ENCODE results near the gene THAP7. TPM values are rescaled to one million over a fixed set of nuclear protein-coding genes. Genes with fewer than 3 reads are reported as not detected.

THAP7 gene
- total RNA-seq, 1 experiment from 2014 or later: 29.1 TPM

GRCh38 chr22:20986365-20986764, 15.6 kb downstream of the THAP7 start:
- Histone ChIP-seq H3K4me3 (ENCODE audit: low read depth, low read length) (no peak overlapping the region), H3K27me3 (replicated peaks; ENCODE audit: control insufficient read depth, insufficient read depth, low read length) (no peaks in the 10 kb centered on the region), H3K9me3 (no peaks in the 10 kb centered on the region), H3K36me3 (ENCODE audit: control insufficient read depth, insufficient read depth, low read length) (no peaks in the 10 kb centered on the region), H3K4me1 (peaks cover 7% of the 10 kb centered on the region; the same call in 1 of the 2 replicates)
- TF ChIP-seq, protein P1, sequence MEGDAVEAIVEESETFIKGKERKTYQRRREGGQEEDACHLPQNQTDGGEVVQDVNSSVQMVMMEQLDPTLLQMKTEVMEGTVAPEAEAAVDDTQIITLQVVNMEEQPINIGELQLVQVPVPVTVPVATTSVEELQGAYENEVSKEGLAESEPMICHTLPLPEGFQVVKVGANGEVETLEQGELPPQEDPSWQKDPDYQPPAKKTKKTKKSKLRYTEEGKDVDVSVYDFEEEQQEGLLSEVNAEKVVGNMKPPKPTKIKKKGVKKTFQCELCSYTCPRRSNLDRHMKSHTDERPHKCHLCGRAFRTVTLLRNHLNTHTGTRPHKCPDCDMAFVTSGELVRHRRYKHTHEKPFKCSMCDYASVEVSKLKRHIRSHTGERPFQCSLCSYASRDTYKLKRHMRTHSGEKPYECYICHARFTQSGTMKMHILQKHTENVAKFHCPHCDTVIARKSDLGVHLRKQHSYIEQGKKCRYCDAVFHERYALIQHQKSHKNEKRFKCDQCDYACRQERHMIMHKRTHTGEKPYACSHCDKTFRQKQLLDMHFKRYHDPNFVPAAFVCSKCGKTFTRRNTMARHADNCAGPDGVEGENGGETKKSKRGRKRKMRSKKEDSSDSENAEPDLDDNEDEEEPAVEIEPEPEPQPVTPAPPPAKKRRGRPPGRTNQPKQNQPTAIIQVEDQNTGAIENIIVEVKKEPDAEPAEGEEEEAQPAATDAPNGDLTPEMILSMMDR (IDR thresholded peaks at IDR 0.05; ENCODE audit: insufficient read depth in 1 of 2, low read depth in 1 of 2, low read length in 1 of 2, severe bottlenecking in 1 of 2, unreplicated experiment in 1 of 2): no peak
- ChIA-PET POLR2A (no interaction called here), CTCF (no interaction called here)
- no peak for DNase-seq
- no peaks in the 10 kb centered on the region for H3K4me1 Mint-ChIP-seq (ENCODE audit: low read depth, unreplicated experiment)
- no TSS peak for BruUV-seq (replicated peaks)
- no peak overlapping the region for H3K27ac Mint-ChIP-seq (ENCODE audit: unreplicated experiment)
- no peak overlapping the region for H3K4me3 Mint-ChIP-seq (ENCODE audit: unreplicated experiment)
- no peaks in the 10 kb centered on the region for H3K9me3 Mint-ChIP-seq (ENCODE audit: unreplicated experiment)
- intact Hi-C loops (cut with micrococcal nuclease; ENCODE audit: unreplicated experiment): no loop called here
- H3K36me3 Mint-ChIP-seq (ENCODE audit: insufficient read depth, unreplicated experiment): peaks cover 17% of the 10 kb centered on the region
- H3K27me3 Mint-ChIP-seq (ENCODE audit: insufficient read depth, unreplicated experiment): no peaks in the 10 kb centered on the region

DNA sequence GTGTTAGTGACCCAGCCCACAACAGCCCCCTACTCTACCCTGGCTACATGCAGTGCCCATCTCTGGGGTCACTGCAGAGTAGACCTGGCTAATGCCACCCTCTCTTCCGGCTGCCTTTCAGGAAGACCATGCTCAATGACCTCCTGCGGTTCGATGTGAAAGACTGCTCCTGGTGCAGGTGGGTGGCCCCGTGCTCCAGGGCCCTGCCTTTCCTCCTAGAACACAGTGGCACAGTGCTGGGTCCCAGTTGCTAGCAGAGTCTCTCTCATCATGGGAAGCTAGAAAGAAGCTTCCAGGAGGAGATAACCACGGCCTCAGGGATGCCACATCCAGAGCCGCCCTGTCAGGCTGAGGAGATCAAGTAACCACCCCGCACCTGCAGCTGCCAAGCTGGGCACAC, 16.2 kb downstream of the THAP7 start:
- Histone ChIP-seq H3K27me3 (replicated peaks; ENCODE audit: control insufficient read depth, insufficient read depth, low read length) (no peaks in the 10 kb centered on the region), H3K4me1 (peaks cover 13% of the 10 kb centered on the region; the same call in 1 of the 2 replicates), H3K4me3 (ENCODE audit: low read depth, low read length) (no peak overlapping the region), H3K9me3 (no peaks in the 10 kb centered on the region), H3K36me3 (ENCODE audit: control insufficient read depth, insufficient read depth, low read length) (no peaks in the 10 kb centered on the region)
- TF ChIP-seq, protein P1 (IDR thresholded peaks at IDR 0.05; ENCODE audit: insufficient read depth in 1 of 2, low read depth in 1 of 2, low read length in 1 of 2, severe bottlenecking in 1 of 2, unreplicated experiment in 1 of 2): no peak
- DNase-seq: no peak
- CTCF ChIA-PET: no interaction called here
- POLR2A ChIA-PET: no interaction called here
- no peak overlapping the region for H3K27ac Mint-ChIP-seq (ENCODE audit: unreplicated experiment)
- no peak overlapping the region for H3K4me3 Mint-ChIP-seq (ENCODE audit: unreplicated experiment)
- H3K4me1 Mint-ChIP-seq (ENCODE audit: low read depth, unreplicated experiment): no peaks in the 10 kb centered on the region
- intact Hi-C loops (cut with micrococcal nuclease; ENCODE audit: unreplicated experiment): no loop called here
- peaks cover 14% of the 10 kb centered on the region for H3K36me3 Mint-ChIP-seq (ENCODE audit: insufficient read depth, unreplicated experiment)
- no peaks in the 10 kb centered on the region for H3K9me3 Mint-ChIP-seq (ENCODE audit: unreplicated experiment)
- H3K27me3 Mint-ChIP-seq (ENCODE audit: insufficient read depth, unreplicated experiment): no peaks in the 10 kb centered on the region
- no TSS peak for BruUV-seq (replicated peaks)

GRCh38 chr22:20983081-20983771, 18.7 kb downstream of the THAP7 start:
- Mint-ChIP-seq H3K4me1 (ENCODE audit: low read depth, unreplicated experiment) (no peaks in the 10 kb centered on the region), H3K9me3 (ENCODE audit: unreplicated experiment) (peaks cover 8% of the 10 kb centered on the region), H3K27ac (ENCODE audit: unreplicated experiment) (no peak overlapping the region), H3K4me3 (ENCODE audit: unreplicated experiment) (peak overlapping the region; percentile 85), H3K27me3 (ENCODE audit: insufficient read depth, unreplicated experiment) (no peaks in the 10 kb centered on the region), H3K36me3 (ENCODE audit: insufficient read depth, unreplicated experiment) (peaks cover 12% of the 10 kb centered on the region)
- intact Hi-C loops (cut with micrococcal nuclease; ENCODE audit: unreplicated experiment): no loop called here
- Histone ChIP-seq H3K36me3 (ENCODE audit: control insufficient read depth, insufficient read depth, low read length) (no peaks in the 10 kb centered on the region), H3K4me1 (peaks cover 14% of the 10 kb centered on the region; the same call in 1 of the 2 replicates), H3K4me3 (ENCODE audit: low read depth, low read length) (peak overlapping the region; percentile 95), H3K27me3 (replicated peaks; ENCODE audit: control insufficient read depth, insufficient read depth, low read length) (no peaks in the 10 kb centered on the region), H3K9me3 (0 out of 2 replicates have a peak, but pooled peaks cover 3% of the 10 kb centered on the region)
- BruUV-seq (replicated peaks): no TSS peak
- ChIA-PET POLR2A (no interaction called here), CTCF (no interaction called here)
- DNase-seq: no peak
- TF ChIP-seq, protein P1 (IDR thresholded peaks at IDR 0.05; ENCODE audit: insufficient read depth in 1 of 2, low read depth in 1 of 2, low read length in 1 of 2, severe bottlenecking in 1 of 2, unreplicated experiment in 1 of 2): no peak

Measured in Caco-2 (cell line).